K562 (cell line): Measurements from ENCODE around the gene PLXDC1. TPM values are rescaled to one million over a fixed set of nuclear protein-coding genes. Genes with fewer than 3 reads are reported as not detected.

ENCODE experiments used
- ATAC-seq: fragments of 200-7000 bp; cut with Tn5 transposase; 3 replicates; pipeline ENCODE4 v1.9.1; 2020; ENCODE audit warnings: moderate library complexity
- BruUV-seq: library from RNA; stranded (reverse); fragments of 400-500 nt; replicated peaks from 2 replicates; lab custom pipeline; 2021; lab: Mats Ljungman, UMichigan
- CTCF ChIA-PET: fragments of 300-600 bp; formaldehyde crosslinking; extraction: SDS; loops from one replicate; lab custom pipeline; 2021; ENCODE audit warnings: low intra/inter-chr PET ratio; lab: Yijun Ruan, JAX
- POLR2A ChIA-PET: fragments of 300-600, 350-650 bp; sonication (Branson Sonifier 250); formaldehyde crosslinking; extraction: SDS; loops from one replicate; lab custom pipeline; 2021; ENCODE audit warnings: antibody characterized with exemption, inconsistent platforms; lab: Yijun Ruan, JAX
- DNase-seq, 4 experiments: peaks; one replicate each; pipeline versions ENCODE4 v3.0.0 to v3.0.0-alpha.2; 2011 to 2018; ENCODE audit warnings: low spot score in 3 of 4, mixed read lengths in 3 of 4; ENCODE audit errors: extremely low read depth in 1 of 4
- FAIRE-seq: peaks from 2 replicates; lab custom pipeline; 2011; peaks lifted over from hg19 to GRCh38; lab: Jason Lieb, UNC
- H2AFZ ChIP-seq: 2 replicates; pipeline ENCODE4 v1.6.0; 2011; ENCODE audit warnings: low read depth, low read length, control low read depth, inconsistent platforms
- H3K27ac ChIP-seq: fragments of 200-600 bp; 3 replicates; pipeline ENCODE4 v1.8.0; 2011; ENCODE audit warnings: low read depth, mild to moderate bottlenecking, control low read depth, inconsistent platforms, low read length, moderate library complexity, mixed read lengths; ENCODE audit errors: extremely low read depth
- H3K27me3 ChIP-seq, 2 experiments: fragments of 300-600 bp in 1 of 2; 2 replicates in 1 of 2; 3 replicates in 1 of 2; pipeline versions ENCODE4 v1.6.0 to v1.8.0; 2011; ENCODE audit warnings: inconsistent platforms in 2 of 2, low read length in 2 of 2, mild to moderate bottlenecking in 1 of 2, mixed read lengths in 1 of 2, moderate library complexity in 1 of 2; ENCODE audit not compliant: control insufficient read depth in 2 of 2, insufficient read depth in 2 of 2
- H3K36me3 ChIP-seq: fragments of 300-600 bp; 3 replicates; pipeline ENCODE4 v1.8.0; 2011; ENCODE audit warnings: mild to moderate bottlenecking, low read length, inconsistent platforms; ENCODE audit not compliant: control insufficient read depth, insufficient read depth
- H3K4me1 ChIP-seq, 2 experiments: fragments of 200-600 bp in 1 of 2; replicated peaks in 1 of 2; 2 replicates in 1 of 2; 3 replicates in 1 of 2; pipeline versions ENCODE4 v1.5.1 to v1.8.0; 2011; ENCODE audit warnings: inconsistent platforms in 2 of 2, low read length in 2 of 2, mild to moderate bottlenecking in 1 of 2, mixed read lengths in 1 of 2, moderate library complexity in 1 of 2; ENCODE audit not compliant: control insufficient read depth in 2 of 2, insufficient read depth in 2 of 2
- H3K4me2 ChIP-seq: 2 replicates; pipeline ENCODE4 v1.6.1; 2011; ENCODE audit warnings: low read length, control low read depth, inconsistent platforms, mixed read lengths; ENCODE audit not compliant: insufficient read depth
- H3K4me3 ChIP-seq: fragments of 200-600 bp; sonication (generic), shearing (Covaris generic); 2 replicates; pipeline ENCODE4 v1.5.1; 2016; ENCODE audit warnings: control low read depth, inconsistent platforms
- H3K79me2 ChIP-seq: fragments of 200-600 bp; 3 replicates; pipeline ENCODE4 v1.8.0; 2011; ENCODE audit warnings: low read length, inconsistent platforms; ENCODE audit not compliant: control insufficient read depth, insufficient read depth
- H3K9ac ChIP-seq, 2 experiments: 2 replicates each; pipeline versions ENCODE4 v1.6.0 to v1.6.1; 2011; ENCODE audit warnings: low read depth in 2 of 2, low read length in 2 of 2, control low read depth in 1 of 2, inconsistent platforms in 1 of 2, mild to moderate bottlenecking in 1 of 2, mixed read lengths in 1 of 2; ENCODE audit not compliant: insufficient read depth in 1 of 2
- H3K9me1 ChIP-seq: one replicate; pipeline ENCODE4 v1.6.0; 2011; ENCODE audit warnings: inconsistent platforms, mild to moderate bottlenecking, low read length, moderate library complexity; ENCODE audit not compliant: control insufficient read depth, insufficient read depth
- H3K9me3 ChIP-seq: replicated peaks from 2 replicates; pipeline ENCODE4 v1.5.1; 2011; ENCODE audit warnings: low read depth, low read length, inconsistent platforms; ENCODE audit not compliant: control insufficient read depth, insufficient read depth
- H4K20me1 ChIP-seq: replicated peaks from 2 replicates; pipeline ENCODE4 v1.6.1; 2011; ENCODE audit warnings: low read length, inconsistent platforms, mixed read lengths; ENCODE audit not compliant: control insufficient read depth, insufficient read depth
- ASH1L ChIP-seq: fragments of 450-650 bp; IDR thresholded peaks from 2 replicates; pipeline ENCODE4 v1.6.1; 2018; ENCODE audit warnings: borderline replicate concordance, mild to moderate bottlenecking, low read depth; ENCODE audit not compliant: partially characterized antibody
- TAL1 ChIP-seq: fragments of 450-650 bp; IDR thresholded peaks from 2 replicates; pipeline ENCODE4 v1.6.1; 2016; ENCODE audit warnings: mild to moderate bottlenecking
- ZNF589 ChIP-seq: fragments of 200-800 bp; sonication (Bioruptor generic); IDR thresholded peaks from 2 replicates; pipeline ENCODE4 v1.6.1; 2016; ENCODE audit warnings: low read depth, missing genetic modification characterization, missing compliant biosample characterization
- ZNF717 ChIP-seq: fragments of 250-450 bp; sonication (Bioruptor Pico); IDR thresholded peaks from 2 replicates; pipeline ENCODE4 v1.5.0; 2021
- whole genome bisulfite sequencing: fragments of 100-300 bp; shearing (Covaris generic); methylation state at CpG from one replicate; pipeline ENCODE4 v1.1.6; 2016; ENCODE audit warnings: low coverage, mixed read lengths; ENCODE audit not compliant: insufficient coverage; ENCODE audit errors: missing lambda C conversion rate; 5-methylcytosine and 5-hydroxymethylcytosine counted together
- in situ Hi-C: fragments of 300-500 bp; cut with MboI; formaldehyde crosslinking; loops from 4 replicates; pipeline ENCODE4 v1.15.0; 2018; ENCODE audit warnings: inconsistent platforms, mixed read lengths
- intact Hi-C: fragments of 100-400 bp; cut with micrococcal nuclease; formaldehyde crosslinking; loops from 2 replicates; pipeline ENCODE4 v1.14.2; 2022
- polyA plus RNA-seq, 8 experiments: library from polyadenylated mRNA; depleted of rRNA in 4 of 8; stranded (reverse) in 5 of 8; unstranded in 3 of 8; fragments of >200 nt; fragmentation: Nextera tagmentation in 2 of 8; fragmentation: Illumina TruSeq in 1 of 8; extraction: Ambion mirVana in 2 of 8; extraction: Trizol in 1 of 8; gene quantifications; 2 replicates each; pipeline versions ENCODE4 v1.2.1 to v1.2.3, GENCODE V29; 2011 to 2014; ENCODE audit warnings: inconsistent platforms in 1 of 8, missing spikeins in 1 of 8
- total RNA-seq, 7 experiments: library from RNA; depleted of rRNA in 6 of 7; stranded (reverse); fragments of >200 nt in 6 of 7; fragmentation: Illumina TruSeq in 2 of 7; extraction: Trizol in 2 of 7; gene quantifications; 2 replicates each; pipeline versions ENCODE4 v1.2.1 to v1.2.3, GENCODE V29; 2011 to 2021; ENCODE audit warnings: low replicate concordance in 1 of 7
- TF ChIP-seq, protein P1 (sequence below): fragments of 450-650 bp; IDR thresholded peaks from 2 replicates; pipeline ENCODE4 v1.6.1; 2014; ENCODE audit warnings: low read depth, mild to moderate bottlenecking, moderate library complexity, borderline replicate concordance

The PLXDC1 gene
- total and polyA plus RNA-seq, 9 of the 15 experiments (the other 6 are each of a cell fraction or from before 2014, with no cell fraction given), result not detected

- no peaks in the 10 kb centered on the region for H3K9me1 ChIP-seq
- no peak overlapping the region for H3K27ac ChIP-seq
- no peak overlapping the region for H3K4me3 ChIP-seq
- intact Hi-C loops (no loop called here), in situ Hi-C loops (no loop called here)
- WGBS, result 38% methylated on average over 8 of the region's 9 CpGs
- no peaks in the 10 kb centered on the region for H3K79me2 ChIP-seq
- FAIRE-seq (no peak), DNase-seq (no peak), ATAC-seq (no peak)
- H3K9ac ChIP-seq, result no peak overlapping the region; a peak in 1 of 4 replicates
- CTCF ChIA-PET, result no interaction called here
- TF ChIP-seq, protein P1, sequence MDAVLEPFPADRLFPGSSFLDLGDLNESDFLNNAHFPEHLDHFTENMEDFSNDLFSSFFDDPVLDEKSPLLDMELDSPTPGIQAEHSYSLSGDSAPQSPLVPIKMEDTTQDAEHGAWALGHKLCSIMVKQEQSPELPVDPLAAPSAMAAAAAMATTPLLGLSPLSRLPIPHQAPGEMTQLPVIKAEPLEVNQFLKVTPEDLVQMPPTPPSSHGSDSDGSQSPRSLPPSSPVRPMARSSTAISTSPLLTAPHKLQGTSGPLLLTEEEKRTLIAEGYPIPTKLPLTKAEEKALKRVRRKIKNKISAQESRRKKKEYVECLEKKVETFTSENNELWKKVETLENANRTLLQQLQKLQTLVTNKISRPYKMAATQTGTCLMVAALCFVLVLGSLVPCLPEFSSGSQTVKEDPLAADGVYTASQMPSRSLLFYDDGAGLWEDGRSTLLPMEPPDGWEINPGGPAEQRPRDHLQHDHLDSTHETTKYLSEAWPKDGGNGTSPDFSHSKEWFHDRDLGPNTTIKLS, result no peak
- TF ChIP-seq ASH1L (no peak), TAL1 (no peak), ZNF589 (no peak), ZNF717 (CRISPR knock-in tag) (no peak)
- no TSS peak for BruUV-seq
- peaks cover 10 to 52% of the 10 kb centered on the region in 2 experiments; a peak in 3 of 5 replicates for H3K27me3 ChIP-seq
- H3K4me2 ChIP-seq, result no peak overlapping the region
- H3K4me1 ChIP-seq, result peaks cover 0 to 8% of the 10 kb centered on the region in 2 experiments; a peak in 1 of 5 replicates
- POLR2A ChIA-PET, result interaction anchor here (0.7 kb wide), 1 partner anchor 149 kb away, joined by 3 read pairs; no protein-coding TSS in a partner anchor
- no peaks in the 10 kb centered on the region for H4K20me1 ChIP-seq
- H2AFZ ChIP-seq, result no peak overlapping the region
- no peaks in the 10 kb centered on the region for H3K9me3 ChIP-seq
- no peaks in the 10 kb centered on the region for H3K36me3 ChIP-seq
Observed at GRCh38 chr17:39139561-39139960, 11.9 kb downstream of the PLXDC1 start.
